Spleen (tissue), 7 donors: Measurements from ENCODE around the gene HLA-DRA.

ENCODE experiments used
- POLR2A ChIP-seq, 3 donors: fragments of 450-650 bp; IDR thresholded peaks; one replicate each; pipeline ENCODE4 v1.5.1; 2017; ENCODE audit warnings: antibody characterized with exemption in 3 of 3, mild to moderate bottlenecking in 1 of 3
- POLR2AphosphoS5 ChIP-seq, 3 donors: sonication (generic); formaldehyde crosslinking; IDR thresholded peaks; one replicate each; pipeline ENCODE4 v1.5.1; 2017; ENCODE audit warnings: antibody characterized with exemption in 3 of 3
- TF ChIP-seq, protein P1 (sequence below), 11 experiments: fragments of 200-600 bp in 7 of 11; fragments of 450-650 bp in 4 of 11; sonication (generic) in 4 of 11; IDR thresholded peaks in 8 of 11; conservative IDR thresholded peaks in 3 of 11; 1 replicate in 7 of 11; 2 replicates in 4 of 11; pipeline versions ENCODE4 v1.4.0 to v1.8.0; 2016 to 2021; ENCODE audit warnings: antibody characterized with exemption in 11 of 11, inconsistent platforms in 4 of 11, mild to moderate bottlenecking in 1 of 11
- donor health status: DM: no; HTN: no; CAD: no; lungs with moderate emphysema.
- donor health status: DM: no; HTN: no; CAD: no.
- donor health status: DM: no; HTN: no; CAD: no.

DNA sequence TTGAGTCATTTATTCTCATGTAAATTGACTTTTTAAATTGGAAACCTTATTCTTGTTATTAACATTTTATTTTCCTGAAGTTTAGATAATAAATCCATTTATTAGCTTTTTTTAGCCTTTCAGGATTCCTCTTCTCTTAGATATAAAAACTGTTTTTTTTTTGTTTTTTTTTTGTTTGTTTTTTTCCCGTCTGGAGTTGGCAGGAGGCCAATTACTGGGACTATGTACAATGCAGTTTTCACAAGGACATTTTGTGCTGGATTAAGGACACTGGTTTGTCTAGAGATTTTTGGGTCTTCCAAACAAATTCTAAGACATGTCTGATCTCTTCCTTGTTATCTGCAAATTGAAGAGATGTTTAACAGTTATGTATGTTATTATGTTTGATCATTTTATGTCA lies 34.0 kb upstream of the HLA-DRA start:
- TF ChIP-seq, protein P1, sequence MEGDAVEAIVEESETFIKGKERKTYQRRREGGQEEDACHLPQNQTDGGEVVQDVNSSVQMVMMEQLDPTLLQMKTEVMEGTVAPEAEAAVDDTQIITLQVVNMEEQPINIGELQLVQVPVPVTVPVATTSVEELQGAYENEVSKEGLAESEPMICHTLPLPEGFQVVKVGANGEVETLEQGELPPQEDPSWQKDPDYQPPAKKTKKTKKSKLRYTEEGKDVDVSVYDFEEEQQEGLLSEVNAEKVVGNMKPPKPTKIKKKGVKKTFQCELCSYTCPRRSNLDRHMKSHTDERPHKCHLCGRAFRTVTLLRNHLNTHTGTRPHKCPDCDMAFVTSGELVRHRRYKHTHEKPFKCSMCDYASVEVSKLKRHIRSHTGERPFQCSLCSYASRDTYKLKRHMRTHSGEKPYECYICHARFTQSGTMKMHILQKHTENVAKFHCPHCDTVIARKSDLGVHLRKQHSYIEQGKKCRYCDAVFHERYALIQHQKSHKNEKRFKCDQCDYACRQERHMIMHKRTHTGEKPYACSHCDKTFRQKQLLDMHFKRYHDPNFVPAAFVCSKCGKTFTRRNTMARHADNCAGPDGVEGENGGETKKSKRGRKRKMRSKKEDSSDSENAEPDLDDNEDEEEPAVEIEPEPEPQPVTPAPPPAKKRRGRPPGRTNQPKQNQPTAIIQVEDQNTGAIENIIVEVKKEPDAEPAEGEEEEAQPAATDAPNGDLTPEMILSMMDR (IDR thresholded peaks at IDR 0.05 in 8 of 11, conservative IDR thresholded peaks at IDR 0.05 in 3 of 11), result no peak
- TF ChIP-seq POLR2AphosphoS5 (IDR thresholded peaks at IDR 0.05), result no peak
- TF ChIP-seq POLR2A (IDR thresholded peaks at IDR 0.05), result no peak
